HL-60 (cell line): ENCODE results near the gene CXCR6.

Source experiments
- CTCF ChIP-seq: IDR thresholded peaks from one replicate; pipeline ENCODE4 v1.5.1; 2011; ENCODE audit warnings: low read length, control low read depth, inconsistent platforms; ENCODE audit not compliant: insufficient read depth
- GABPA ChIP-seq: IDR thresholded peaks from 2 replicates; pipeline ENCODE4 v1.6.1; 2012; ENCODE audit warnings: low read depth

GRCh38 chr3:45952456-45952855 lies 9.2 kb downstream of the CXCR6 start:
- no peak for TF ChIP-seq CTCF
- TF ChIP-seq GABPA: no peak
